NT2/D1 (cell line): Measurements from ENCODE around the gene INSIG2.

Experiments
- DNase-seq: peaks from one replicate; pipeline ENCODE4 v3.0.0-alpha.2; 2011; ENCODE audit warnings: low read depth, low spot score
- H3K27me3 ChIP-seq: 2 replicates; pipeline ENCODE4 v1.6.0; 2011; ENCODE audit warnings: mild to moderate bottlenecking; ENCODE audit not compliant: insufficient read length, insufficient read depth
- H3K36me3 ChIP-seq: 2 replicates; pipeline ENCODE4 v1.6.1; 2011; ENCODE audit warnings: mild to moderate bottlenecking, low read length, mixed read lengths; ENCODE audit not compliant: insufficient read depth, insufficient read length
- H3K4me1 ChIP-seq: 2 replicates; pipeline ENCODE4 v1.5.1; 2011; ENCODE audit not compliant: insufficient read depth, insufficient read length
- H3K4me3 ChIP-seq: 2 replicates; pipeline ENCODE4 v1.5.1; 2011; ENCODE audit warnings: low read depth; ENCODE audit not compliant: insufficient read length
- H3K9ac ChIP-seq: 2 replicates; pipeline ENCODE4 v1.6.0; 2011; ENCODE audit warnings: low read depth; ENCODE audit not compliant: insufficient read length
- H3K9me3 ChIP-seq: 2 replicates; pipeline ENCODE4 v1.5.1; 2011; ENCODE audit warnings: mild to moderate bottlenecking, low read length; ENCODE audit not compliant: insufficient read depth
- SUZ12 ChIP-seq: IDR thresholded peaks from 2 replicates; pipeline ENCODE4 v1.6.1; 2011; ENCODE audit not compliant: insufficient read length, insufficient read depth; ENCODE audit errors: extremely low read depth
- YY1 ChIP-seq: IDR thresholded peaks from 2 replicates; pipeline ENCODE4 v1.6.1; 2011; ENCODE audit not compliant: insufficient read length, insufficient read depth
- ZNF274 ChIP-seq: IDR thresholded peaks from 2 replicates; pipeline ENCODE4 v1.6.1; 2011; ENCODE audit warnings: mild to moderate bottlenecking, low read depth, low read length

Gene INSIG2

GRCh38 chr2:118123561-118124232, 35.4 kb downstream of the INSIG2 start:
- TF ChIP-seq YY1 (no peak), SUZ12 (no peak), ZNF274 (no peak)
- DNase-seq, result no peak
- no peaks in the 10 kb centered on the region for H3K27me3 ChIP-seq

GRCh38 chr2:118124288-118124891, 36.1 kb downstream of the INSIG2 start:
- Histone ChIP-seq H3K4me1 (no peaks in the 10 kb centered on the region), H3K9ac (no peak overlapping the region), H3K9me3 (no peaks in the 10 kb centered on the region), H3K36me3 (no peaks in the 10 kb centered on the region), H3K4me3 (no peak overlapping the region), H3K27me3 (no peaks in the 10 kb centered on the region)
- DNase-seq, result no peak
- TF ChIP-seq SUZ12, result no peak
- no peak for TF ChIP-seq YY1
- no peak for TF ChIP-seq ZNF274

More at GRCh38 chr2:118123561-118124232, 35.4 kb downstream of the INSIG2 start:
- no peak overlapping the region for H3K4me3 ChIP-seq
- H3K36me3 ChIP-seq, result no peaks in the 10 kb centered on the region
- no peak overlapping the region for H3K9ac ChIP-seq
- no peaks in the 10 kb centered on the region for H3K9me3 ChIP-seq
- no peaks in the 10 kb centered on the region for H3K4me1 ChIP-seq

GRCh38 chr2:118127250-118127649, 39.0 kb downstream of the INSIG2 start:
- TF ChIP-seq ZNF274 (no peak), YY1 (no peak)
- no peaks in the 10 kb centered on the region for H3K36me3 ChIP-seq
- H3K4me3 ChIP-seq, result no peak overlapping the region
- H3K4me1 ChIP-seq, result no peaks in the 10 kb centered on the region
- H3K9ac ChIP-seq, result no peak overlapping the region
- DNase-seq, result no peak
- no peaks in the 10 kb centered on the region for H3K27me3 ChIP-seq
- H3K9me3 ChIP-seq, result no peaks in the 10 kb centered on the region

GRCh38 chr2:118128826-118129225, 40.6 kb downstream of the INSIG2 start:
- TF ChIP-seq SUZ12 (no peak), ZNF274 (no peak), YY1 (no peak)
- Histone ChIP-seq H3K9me3 (no peaks in the 10 kb centered on the region), H3K4me3 (no peak overlapping the region), H3K4me1 (no peaks in the 10 kb centered on the region), H3K27me3 (no peaks in the 10 kb centered on the region), H3K9ac (no peak overlapping the region), H3K36me3 (no peaks in the 10 kb centered on the region)
- DNase-seq, result no peak

- Histone ChIP-seq H3K9me3 (no peaks in the 10 kb centered on the region), H3K9ac (no peak overlapping the region), H3K36me3 (no peaks in the 10 kb centered on the region), H3K27me3 (no peaks in the 10 kb centered on the region), H3K4me3 (no peak overlapping the region), H3K4me1 (no peaks in the 10 kb centered on the region)
- TF ChIP-seq ZNF274, result no peak
- no peak for TF ChIP-seq SUZ12
- TF ChIP-seq YY1, result no peak
- no peak for DNase-seq
Observed at GRCh38 chr2:118130385-118130784, 42.1 kb downstream of the INSIG2 start.

GRCh38 chr2:118131771-118132170, 43.5 kb downstream of the INSIG2 start:
- DNase-seq, result no peak
- no peaks in the 10 kb centered on the region for H3K4me1 ChIP-seq
- no peak overlapping the region for H3K4me3 ChIP-seq
- no peaks in the 10 kb centered on the region for H3K27me3 ChIP-seq
- TF ChIP-seq ZNF274 (no peak), YY1 (no peak), SUZ12 (no peak)
- H3K9me3 ChIP-seq, result no peaks in the 10 kb centered on the region
- no peaks in the 10 kb centered on the region for H3K36me3 ChIP-seq
- no peak overlapping the region for H3K9ac ChIP-seq

GRCh38 chr2:118133916-118134315, 45.6 kb downstream of the INSIG2 start:
- no peak for TF ChIP-seq ZNF274
- no peak for TF ChIP-seq SUZ12
- TF ChIP-seq YY1, result no peak
- no peak overlapping the region for H3K9ac ChIP-seq
- H3K9me3 ChIP-seq, result no peaks in the 10 kb centered on the region
- H3K4me3 ChIP-seq, result no peak overlapping the region
- no peaks in the 10 kb centered on the region for H3K36me3 ChIP-seq
- DNase-seq, result no peak
- no peaks in the 10 kb centered on the region for H3K4me1 ChIP-seq
- H3K27me3 ChIP-seq, result no peaks in the 10 kb centered on the region
